Pancreas (tissue), 10 donors: Measurements from ENCODE around the gene RAPGEF6. TPM values are rescaled to one million over a fixed set of nuclear protein-coding genes. Genes with fewer than 3 reads are reported as not detected.

Experiments used
- ATAC-seq, 4 donors: fragments of 200-7000 bp; cut with Tn5 transposase; one replicate each; pipeline versions ENCODE4 v1.8.0 to v1.9.1; 2020; ENCODE audit warnings: mild to moderate bottlenecking in 4 of 4, moderate library complexity in 4 of 4
- DNase-seq, 6 donors: peaks; one replicate each; pipeline ENCODE4 v3.0.0-alpha.2; 2020
- FAIRE-seq: peaks from 2 replicates; lab custom pipeline; 2012; peaks lifted over from hg19 to GRCh38; lab: Jason Lieb, UNC
- H3K27ac ChIP-seq, 4 donors: fragments of 200-600 bp; sonication (generic); 1 replicate in 3 of 4; 2 replicates in 1 of 4; pipeline versions ENCODE4 v1.5.0 to v1.8.0; 2020
- H3K27me3 ChIP-seq, 4 donors: fragments of 200-600 bp; one replicate each; pipeline ENCODE4 v1.8.0; 2021
- H3K36me3 ChIP-seq, 3 donors: fragments of 200-600 bp; sonication (generic) in 1 of 3; one replicate each; pipeline versions ENCODE4 v1.5.0 to v1.8.0; 2020 to 2021
- H3K4me1 ChIP-seq, 3 donors: fragments of 200-600 bp; one replicate each; pipeline ENCODE4 v1.8.0; 2021
- H3K4me3 ChIP-seq, 4 donors: fragments of 200-600 bp; sonication (generic) in 2 of 4; one replicate each; pipeline versions ENCODE4 v1.5.0 to v1.8.0; 2020 to 2021
- H3K9me3 ChIP-seq, 4 donors: fragments of 200-600 bp; one replicate each; pipeline ENCODE4 v1.8.0; 2021
- CTCF ChIP-seq, 4 donors: fragments of 200-600 bp; sonication (generic) in 3 of 4; IDR thresholded peaks; one replicate each; pipeline versions ENCODE4 v1.5.0 to v1.8.0; 2021; ENCODE audit warnings: antibody characterized with exemption in 4 of 4
- WGBS, 2 donors: extraction: QIAGEN DNeasy Blood & Tissue Kit; methylation state at CpG; one replicate each; pipeline ENCODE4 v1.1.7; 2013; 5-methylcytosine and 5-hydroxymethylcytosine counted together
- intact Hi-C, 3 donors: fragments of 100-400 bp; cut with DNase I; formaldehyde crosslinking; loops; one replicate each; pipeline versions ENCODE4 v1.11.1 to v1.14.2; 2022
- polyA plus RNA-seq, 2 donors: library from polyadenylated mRNA; stranded (reverse); fragments of 200-250 nt; gene quantifications; one replicate each; pipeline ENCODE4 v1.2.3, GENCODE V29; 2013
- total RNA-seq, 6 donors: library from RNA; stranded (reverse); fragmentation: NEBNext Ultra II Directional in 4 of 6; extraction: Animal tissue kit (Norgen Biotek cat#: 25700) in 4 of 6; gene quantifications; one replicate each; pipeline versions ENCODE4 v1.2.1 to v1.2.4, GENCODE V29; 2021 to 2023
- donor health status: healthy with polysubstance abuse.
- donor health status: DM: no; HTN: no; CAD: no; lungs with moderate emphysema.
- donor health status: DM: no; HTN: no; CAD: no.
- donor health status: control.
- donor health status: control.
- donor health status: Bipolar disorder and iron deficiency.
- donor health status: DM: yes; HTN: yes; CAD: no.
- donor health status: DM: no; HTN: no; CAD: no.
- donor health status: DM: no; HTN: no; CAD: no.
- donor health status: DM: yes; HTN: yes; CAD: no.

The RAPGEF6 gene
- total and polyA plus RNA-seq, 8 donors: 1.7 to 13.2 (median 6.7) TPM

DNA sequence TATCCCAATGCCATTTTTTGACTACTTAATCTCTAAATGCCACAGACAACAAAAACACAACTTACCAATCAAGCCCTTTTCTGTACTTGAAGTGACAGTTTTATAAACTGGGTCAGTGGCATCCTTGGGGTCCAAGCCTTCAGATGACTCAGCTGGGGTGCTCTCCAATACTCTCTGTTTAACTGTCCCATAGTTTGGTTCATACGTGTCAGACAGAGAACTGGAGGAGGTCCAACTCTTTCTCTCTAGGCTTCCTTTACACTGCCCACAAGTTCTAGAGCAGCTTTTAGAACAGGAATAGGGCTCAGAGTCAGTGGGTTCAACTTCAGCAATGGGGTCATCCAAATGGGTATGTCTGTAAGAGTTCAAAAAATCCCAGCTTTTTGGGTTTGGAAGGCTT, 204.2 kb downstream of the RAPGEF6 start:
- 61 to 73% methylated on average over 1 of the region's 1 CpG for WGBS, 2 donors
- no peak for TF ChIP-seq CTCF (IDR thresholded peaks at IDR 0.05)
- FAIRE-seq (no peak), DNase-seq (no peak), ATAC-seq (no peak)
- Histone ChIP-seq H3K9me3 (no peaks in the 10 kb centered on the region), H3K4me1 (no peaks in the 10 kb centered on the region), H3K4me3 (no peak overlapping the region), H3K36me3 (peaks cover 0 to 5% (median 4%) of the 10 kb centered on the region in 3 donors), H3K27ac (no peak overlapping the region), H3K27me3 (no peaks in the 10 kb centered on the region)
- intact Hi-C loops: no loop called here

DNA sequence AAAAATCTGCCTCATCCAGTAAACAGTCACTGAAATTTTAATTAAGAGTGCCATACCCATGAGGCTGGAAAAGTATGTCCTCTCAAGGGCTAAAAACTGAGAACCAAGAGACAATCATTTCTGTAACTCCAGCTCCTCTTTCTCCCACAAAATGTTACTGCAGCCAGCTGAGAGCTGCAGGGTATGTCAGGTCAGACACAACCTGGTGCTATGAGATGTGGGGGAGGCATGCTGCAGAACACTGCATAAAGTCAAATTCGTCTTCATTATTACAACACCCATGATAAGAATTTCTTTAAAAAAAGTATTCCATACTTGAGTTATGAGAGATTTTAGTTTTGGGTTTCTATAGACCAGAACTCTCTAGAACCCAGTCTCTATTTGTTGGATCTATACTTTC, 209.0 kb downstream of the RAPGEF6 start:
- Histone ChIP-seq H3K36me3 (peaks cover 0 to 5% (median 4%) of the 10 kb centered on the region in 3 donors), H3K9me3 (no peaks in the 10 kb centered on the region), H3K27ac (no peak overlapping the region), H3K4me1 (no peaks in the 10 kb centered on the region), H3K27me3 (no peaks in the 10 kb centered on the region), H3K4me3 (no peak overlapping the region)
- ATAC-seq (no peak), DNase-seq (no peak), FAIRE-seq (no peak)
- intact Hi-C loops: no loop called here
- TF ChIP-seq CTCF (IDR thresholded peaks at IDR 0.05): no peak
- WGBS, 2 donors: 81 to 88% methylated on average over 1 of the region's 1 CpG

DNA sequence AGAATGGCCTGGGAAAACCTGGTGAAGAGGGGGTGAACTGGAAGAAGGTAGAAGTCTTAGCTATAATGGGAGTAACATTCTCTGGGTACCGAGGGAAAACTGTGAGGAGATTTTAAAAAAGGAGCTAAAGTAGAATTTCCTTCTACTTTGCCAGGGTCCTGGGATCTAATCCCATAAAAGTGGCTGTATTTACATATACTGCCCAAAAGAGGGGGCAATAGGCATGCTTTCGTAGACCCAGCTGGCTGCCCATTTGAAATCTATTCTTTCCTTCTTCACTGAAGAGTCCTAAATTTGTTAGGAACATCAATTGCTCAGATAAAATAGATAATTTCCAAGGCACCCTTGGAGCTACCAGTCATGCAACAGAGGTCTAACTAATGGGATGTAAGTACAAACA, 212.0 kb downstream of the RAPGEF6 start:
- no peaks in the 10 kb centered on the region for H3K27me3 ChIP-seq
- FAIRE-seq: no peak
- peaks cover 0 to under 1% (median 0%) of the 10 kb centered on the region in 3 donors for H3K36me3 ChIP-seq
- no peak overlapping the region for H3K27ac ChIP-seq
- H3K4me1 ChIP-seq: no peaks in the 10 kb centered on the region
- no peak overlapping the region for H3K4me3 ChIP-seq
- intact Hi-C loops: no loop called here
- DNase-seq: no peak
- ATAC-seq: peak in 1 of 4 donors; percentile 61
- TF ChIP-seq CTCF (IDR thresholded peaks at IDR 0.05): no peak
- no peaks in the 10 kb centered on the region for H3K9me3 ChIP-seq
- 91 to 92% methylated on average over 2 of the region's 2 CpGs for WGBS, 2 donors

DNA sequence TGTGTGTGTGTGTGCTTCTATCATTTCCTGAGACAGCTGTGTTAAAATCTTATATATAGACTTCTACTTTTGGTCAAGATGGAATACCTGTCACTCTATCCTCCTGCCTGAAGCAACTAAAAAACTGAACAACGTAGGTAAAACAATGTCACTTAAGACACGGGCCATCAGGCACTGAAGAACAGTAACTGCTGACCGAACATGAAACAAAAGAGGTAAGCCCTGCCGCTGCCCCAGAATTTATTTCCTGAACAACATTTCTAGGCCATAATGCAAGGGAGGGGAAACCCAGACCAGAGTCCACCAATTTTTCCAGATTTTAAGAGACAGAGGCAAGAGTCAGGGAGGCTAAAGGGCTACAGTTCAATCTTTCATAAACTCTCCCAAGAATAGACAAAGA, 215.2 kb downstream of the RAPGEF6 start:
- Histone ChIP-seq H3K4me3 (no peak overlapping the region), H3K27ac (no peak overlapping the region), H3K27me3 (no peaks in the 10 kb centered on the region), H3K4me1 (no peaks in the 10 kb centered on the region), H3K36me3 (no peaks in the 10 kb centered on the region), H3K9me3 (no peaks in the 10 kb centered on the region)
- no peak for ATAC-seq
- no peak for TF ChIP-seq CTCF (IDR thresholded peaks at IDR 0.05)
- no peak for FAIRE-seq
- 85 to 90% methylated on average over 4 of the region's 4 CpGs for WGBS, 2 donors
- DNase-seq: no peak
- intact Hi-C loops: no loop called here

GRCh38 chr5:131418846-131419245, 216.2 kb downstream of the RAPGEF6 start:
- WGBS, 2 donors: 83 to 87% methylated on average over 7 of the region's 7 CpGs
- H3K4me1 ChIP-seq: no peaks in the 10 kb centered on the region
- TF ChIP-seq CTCF (IDR thresholded peaks at IDR 0.05): no peak
- no peak overlapping the region for H3K4me3 ChIP-seq
- H3K27me3 ChIP-seq: no peaks in the 10 kb centered on the region
- no peak for DNase-seq
- H3K27ac ChIP-seq: no peak overlapping the region
- intact Hi-C loops: no loop called here
- no peak for ATAC-seq
- H3K9me3 ChIP-seq: no peaks in the 10 kb centered on the region
- FAIRE-seq: peak; percentile 94
- H3K36me3 ChIP-seq: no peaks in the 10 kb centered on the region
